ENCODE measurements around the gene RALGDS. TPM values are rescaled to one million over a fixed set of nuclear protein-coding genes. Genes with fewer than 3 reads are reported as not detected.
"Not testable (repeated sequence)": the region's sequence is repeated elsewhere in the genome, so short reads cannot be mapped to it uniquely, and the experiment has no call there.

Gene RALGDS
- total and polyA plus RNA-seq, 2 experiments from 2014 or later: 8.6 to 20.3 TPM

GRCh38 chr9:133071484-133072150 lies 49.4 kb downstream of the RALGDS start:
- Mint-ChIP-seq H3K36me3 (ENCODE audit: low read depth) (peaks cover 9% of the 10 kb centered on the region), H3K4me1 (peaks cover 5% of the 10 kb centered on the region; the same call in 2 of the 3 replicates), H3K27ac (no peak overlapping the region), H3K27me3 (ENCODE audit: insufficient read depth, low read depth, poor library complexity) (peaks cover 13% of the 10 kb centered on the region), H3K4me3 (no peak overlapping the region), H3K9me3 (no peaks in the 10 kb centered on the region)
- Histone ChIP-seq H4K20me1 (replicated peaks; ENCODE audit: insufficient read depth) (no peaks in the 10 kb centered on the region; the same call in 1 of the 2 replicates), H3K4me1 (ENCODE audit: insufficient read depth) (no peaks in the 10 kb centered on the region), H3K36me3 (ENCODE audit: insufficient read depth) (no peaks in the 10 kb centered on the region), H3K9me2 (ENCODE audit: insufficient read depth) (no peaks in the 10 kb centered on the region), H3K4me3 (no peak overlapping the region), H3K27ac (ENCODE audit: low read depth) (no peak overlapping the region), H3K79me2 (replicated peaks; ENCODE audit: insufficient read depth) (no peaks in the 10 kb centered on the region), H3K4me2 (no peak overlapping the region), H3K27me3 (ENCODE audit: insufficient read depth) (no peaks in the 10 kb centered on the region), H2AFZ (no peak overlapping the region), H3F3A (replicated peaks; ENCODE audit: low read depth) (no peaks in the 10 kb centered on the region)
- TF ChIP-seq EZH2phosphoT487 (IDR thresholded peaks at IDR 0.05; ENCODE audit: unreplicated experiment) (no peak), ZNF462 (CRISPR knock-in tag; IDR thresholded peaks at IDR 0.05) (no peak)
- ATAC-seq (no peak), DNase-seq (ENCODE audit: low spot score) (no peak)

DNA sequence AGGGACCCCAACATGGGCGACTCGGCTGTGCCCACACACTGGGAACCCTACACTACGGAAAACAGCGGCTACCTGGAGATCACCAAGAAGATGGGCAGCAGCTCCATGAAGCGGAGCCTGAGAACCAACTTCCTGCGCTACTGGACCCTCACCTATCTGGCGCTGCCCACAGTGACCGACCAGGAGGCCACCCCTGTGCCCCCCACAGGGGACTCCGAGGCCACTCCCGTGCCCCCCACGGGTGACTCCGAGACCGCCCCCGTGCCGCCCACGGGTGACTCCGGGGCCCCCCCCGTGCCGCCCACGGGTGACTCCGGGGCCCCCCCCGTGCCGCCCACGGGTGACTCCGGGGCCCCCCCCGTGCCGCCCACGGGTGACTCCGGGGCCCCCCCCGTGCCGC lies 50.1 kb downstream of the RALGDS start:
- H3K9me2 ChIP-seq (ENCODE audit: insufficient read depth); DNase-seq (ENCODE audit: low spot score); H3K27ac ChIP-seq (ENCODE audit: low read depth); H3K4me3 Mint-ChIP-seq; H3K9me3 Mint-ChIP-seq; H3K27me3 ChIP-seq (ENCODE audit: insufficient read depth); H3K79me2 ChIP-seq (replicated peaks; ENCODE audit: insufficient read depth); H2AFZ ChIP-seq; H3K36me3 ChIP-seq (ENCODE audit: insufficient read depth); H3K4me3 ChIP-seq; H3K27ac Mint-ChIP-seq; H3F3A ChIP-seq (replicated peaks; ENCODE audit: low read depth); ATAC-seq; H4K20me1 ChIP-seq (replicated peaks; ENCODE audit: insufficient read depth); H3K4me1 Mint-ChIP-seq; H3K4me2 ChIP-seq; H3K36me3 Mint-ChIP-seq (ENCODE audit: low read depth); H3K4me1 ChIP-seq (ENCODE audit: insufficient read depth): not testable (repeated sequence)
- peaks cover 14% of the 10 kb centered on the region for H3K27me3 Mint-ChIP-seq (ENCODE audit: insufficient read depth, low read depth, poor library complexity)

GRCh38 chr9:133070500-133070961 lies 50.5 kb downstream of the RALGDS start:
- not testable (repeated sequence) for H3K36me3 Mint-ChIP-seq (ENCODE audit: low read depth); H3K27ac Mint-ChIP-seq; H3K4me2 ChIP-seq; H3K27ac ChIP-seq (ENCODE audit: low read depth); H3K9me2 ChIP-seq (ENCODE audit: insufficient read depth); DNase-seq (ENCODE audit: low spot score); H3K9me3 Mint-ChIP-seq; H2AFZ ChIP-seq; H3K36me3 ChIP-seq (ENCODE audit: insufficient read depth); H3K79me2 ChIP-seq (replicated peaks; ENCODE audit: insufficient read depth); H3K4me1 Mint-ChIP-seq; H3K4me3 Mint-ChIP-seq; H4K20me1 ChIP-seq (replicated peaks; ENCODE audit: insufficient read depth); ATAC-seq; H3K4me3 ChIP-seq; H3F3A ChIP-seq (replicated peaks; ENCODE audit: low read depth); H3K4me1 ChIP-seq (ENCODE audit: insufficient read depth); H3K27me3 ChIP-seq (ENCODE audit: insufficient read depth)
- H3K27me3 Mint-ChIP-seq (ENCODE audit: insufficient read depth, low read depth, poor library complexity): peaks cover 16% of the 10 kb centered on the region

- H3K4me2 ChIP-seq; H3K79me2 ChIP-seq (replicated peaks; ENCODE audit: insufficient read depth); H3K27me3 ChIP-seq (ENCODE audit: insufficient read depth); DNase-seq (ENCODE audit: low spot score); H3K4me1 Mint-ChIP-seq; H3K9me3 Mint-ChIP-seq; H3K36me3 Mint-ChIP-seq (ENCODE audit: low read depth); ATAC-seq; H3K9me2 ChIP-seq (ENCODE audit: insufficient read depth); H3K36me3 ChIP-seq (ENCODE audit: insufficient read depth); H2AFZ ChIP-seq; H4K20me1 ChIP-seq (replicated peaks; ENCODE audit: insufficient read depth); H3K4me3 Mint-ChIP-seq; H3F3A ChIP-seq (replicated peaks; ENCODE audit: low read depth); H3K4me1 ChIP-seq (ENCODE audit: insufficient read depth); H3K27ac Mint-ChIP-seq; H3K4me3 ChIP-seq; H3K27ac ChIP-seq (ENCODE audit: low read depth): not testable (repeated sequence)
- peaks cover 12% of the 10 kb centered on the region for H3K27me3 Mint-ChIP-seq (ENCODE audit: insufficient read depth, low read depth, poor library complexity)
Observed at GRCh38 chr9:133068431-133068830, 52.6 kb downstream of the RALGDS start.
